Neural cell (in vitro differentiated cells): ENCODE data around the gene PTDSS2.

Source experiments
- CTCF ChIP-seq: fragments of 450-650 bp; IDR thresholded peaks from 2 replicates; pipeline ENCODE4 v1.5.1; 2014; ENCODE audit warnings: antibody characterized with exemption, mild to moderate bottlenecking, moderate library complexity; ENCODE audit not compliant: poor library complexity, severe bottlenecking
- EP300 ChIP-seq: fragments of 450-650 bp; conservative IDR thresholded peaks from 2 replicates; pipeline ENCODE4 v1.6.1; 2014; ENCODE audit warnings: antibody characterized with exemption, mild to moderate bottlenecking, moderate library complexity; ENCODE audit not compliant: poor library complexity, severe bottlenecking
- EZH2 ChIP-seq: fragments of 200-600, 300-800 bp; shearing (Covaris generic), sonication (generic); IDR thresholded peaks from 2 replicates; pipeline ENCODE4 v1.6.1; 2014; ENCODE audit warnings: antibody characterized with exemption, low read length, borderline replicate concordance, mild to moderate bottlenecking; ENCODE audit not compliant: insufficient read depth, poor library complexity, severe bottlenecking
- POLR2AphosphoS5 ChIP-seq: IDR thresholded peaks from 2 replicates; pipeline ENCODE4 v1.6.1; 2012

GRCh38 chr11:515131-515530, 65.1 kb downstream of the PTDSS2 start:
- no peak for TF ChIP-seq CTCF
- no peak for TF ChIP-seq POLR2AphosphoS5
- no peak for TF ChIP-seq EP300
- no peak for TF ChIP-seq EZH2
